ENCODE results near the gene FRMD5. TPM values are rescaled to one million over a fixed set of nuclear protein-coding genes. Genes with fewer than 3 reads are reported as not detected.
A peak's percentile ranks its signal among the peaks of the same experiment; 100 is the strongest.
"Not testable (repeated sequence)": the region's sequence is repeated elsewhere in the genome, so short reads cannot be mapped to it uniquely, and the experiment has no call there.

Gene FRMD5
- polyA plus RNA-seq, 3 donors: 1.2 to 1.6 (median 1.5) TPM

DNA sequence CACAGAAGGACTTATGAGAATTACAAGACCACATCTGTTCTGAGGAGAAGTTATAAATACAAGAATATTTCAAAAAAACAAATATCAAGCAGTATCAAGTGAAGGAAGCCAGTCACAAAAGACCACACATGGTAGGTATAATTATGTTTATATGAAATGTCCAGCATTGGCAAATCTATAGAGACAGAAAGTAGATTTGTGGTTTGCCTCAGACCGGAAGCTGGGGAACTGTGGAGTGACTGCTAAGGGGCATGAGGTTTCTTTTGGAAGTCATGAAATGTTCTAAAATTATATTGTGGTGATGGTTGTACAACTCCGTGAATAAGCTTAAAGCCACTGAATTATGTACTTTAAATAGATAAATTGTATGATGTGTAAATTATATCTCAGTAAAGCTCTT lies 136.9 kb downstream of the FRMD5 start:
- DNase-seq (ENCODE audit: extremely low read depth in 1 of 11, low read depth in 9 of 11, low spot score in 4 of 11): no peak

GRCh38 chr15:44045661-44046060 lies 149.4 kb downstream of the FRMD5 start:
- DNase-seq (ENCODE audit: extremely low read depth in 1 of 11, low read depth in 9 of 11, low spot score in 4 of 11): no peak

DNA sequence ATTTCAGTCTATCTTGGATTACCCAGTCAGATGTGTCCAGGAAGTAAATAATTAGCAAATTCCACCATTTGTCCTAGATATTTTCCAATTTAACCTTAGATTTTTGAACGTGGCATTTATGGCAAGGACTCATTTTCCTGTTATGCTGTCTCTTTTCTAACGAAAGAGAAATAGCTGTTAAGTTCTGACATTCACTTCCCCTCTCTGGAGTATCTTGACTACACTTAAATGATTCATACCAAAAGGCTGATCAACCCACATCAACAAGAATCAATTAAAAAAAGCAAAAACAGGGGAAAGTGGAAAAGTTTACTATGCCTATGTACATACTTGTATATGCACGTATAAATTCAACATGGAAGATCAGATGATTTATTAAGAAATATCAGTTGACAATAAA lies 149.9 kb downstream of the FRMD5 start:
- DNase-seq (ENCODE audit: extremely low read depth in 1 of 11, low read depth in 9 of 11, low spot score in 4 of 11): no peak

- peak in 3 of 11 donors; percentile 32 to 43 (median 40) for DNase-seq (ENCODE audit: extremely low read depth in 1 of 11, low read depth in 9 of 11, low spot score in 4 of 11)
Observed at GRCh38 chr15:44038755-44039191, 156.3 kb downstream of the FRMD5 start.

DNA sequence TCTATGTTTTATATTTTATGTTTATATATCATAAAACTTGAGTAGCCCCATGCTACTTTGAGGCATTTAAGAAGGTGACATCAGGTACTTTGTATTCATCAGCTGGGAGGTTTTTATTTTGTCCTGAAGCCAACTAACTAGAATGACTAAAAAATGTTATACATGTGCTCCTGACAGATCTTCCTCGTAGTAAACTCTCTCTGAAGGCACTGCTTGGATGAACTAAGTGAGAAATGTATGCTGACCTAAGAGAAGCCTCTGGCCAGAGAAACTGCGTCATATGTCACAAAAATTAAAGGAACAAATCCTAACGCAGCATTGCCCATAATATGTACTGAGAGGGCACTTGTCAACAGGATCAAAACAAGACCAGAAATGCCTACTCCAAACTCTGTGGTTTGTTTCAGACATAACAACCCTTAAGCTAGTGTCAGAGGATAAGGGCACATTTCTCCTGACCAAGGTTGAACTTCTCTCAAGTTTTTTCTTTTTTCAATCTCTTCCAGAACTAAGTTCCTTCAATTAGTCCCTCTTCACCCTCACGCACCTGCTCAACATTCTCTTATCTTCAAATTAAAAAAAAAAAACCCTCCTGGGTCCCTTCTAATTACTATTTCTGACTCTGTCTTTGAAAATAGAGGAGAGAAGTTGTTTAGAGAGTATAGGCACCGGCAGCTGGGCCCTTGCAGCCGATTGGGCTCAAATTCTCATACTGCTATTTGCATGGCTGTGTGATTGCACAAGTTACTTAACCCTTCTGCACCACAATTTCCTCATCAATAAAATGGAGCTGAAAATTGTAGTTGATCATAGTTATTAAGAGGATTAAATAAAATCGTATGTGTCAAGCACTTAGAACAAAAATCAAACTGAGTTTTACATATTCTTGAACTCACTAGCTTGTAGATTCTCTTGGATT lies 159.0 kb downstream of the FRMD5 start:
- DNase-seq (ENCODE audit: extremely low read depth in 1 of 11, low read depth in 9 of 11, low spot score in 4 of 11): no peak

- DNase-seq (ENCODE audit: extremely low read depth in 1 of 11, low read depth in 9 of 11, low spot score in 4 of 11): no peak
Observed at GRCh38 chr15:44034933-44035624, 160.0 kb downstream of the FRMD5 start.

DNA sequence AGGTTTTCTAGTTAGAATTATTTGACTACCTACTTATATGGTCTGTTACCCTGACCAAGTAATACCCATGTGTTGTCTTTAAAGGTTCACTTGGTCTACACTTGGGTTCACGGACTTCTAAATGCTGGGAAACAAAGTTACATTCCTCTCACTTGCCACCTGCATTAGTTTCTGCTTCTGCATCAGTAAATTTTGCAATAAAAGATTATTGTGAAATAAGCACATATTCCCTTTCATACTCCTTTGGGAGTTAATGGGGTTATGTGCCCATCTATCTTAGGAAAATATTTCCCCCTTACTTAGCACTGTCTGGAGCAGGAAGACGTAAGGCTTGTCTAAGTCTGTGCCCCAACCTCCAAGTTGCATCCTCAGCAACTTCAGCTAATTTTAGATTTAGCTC lies 160.7 kb downstream of the FRMD5 start:
- DNase-seq (ENCODE audit: extremely low read depth in 1 of 11, low read depth in 9 of 11, low spot score in 4 of 11): no peak

- peak in 1 of 11 donors; percentile 32 for DNase-seq (ENCODE audit: extremely low read depth in 1 of 11, low read depth in 9 of 11, low spot score in 4 of 11)
Observed at GRCh38 chr15:44033894-44034293, 161.2 kb downstream of the FRMD5 start.

- DNase-seq (ENCODE audit: extremely low read depth in 1 of 11, low read depth in 9 of 11, low spot score in 4 of 11): not testable (repeated sequence)
Observed at GRCh38 chr15:44032820-44033219, 162.3 kb downstream of the FRMD5 start.

- no peak for DNase-seq (ENCODE audit: extremely low read depth in 1 of 11, low read depth in 9 of 11, low spot score in 4 of 11)
Observed at GRCh38 chr15:44029940-44030568, 165.0 kb downstream of the FRMD5 start.

- no peak for DNase-seq (ENCODE audit: extremely low read depth in 1 of 11, low read depth in 9 of 11, low spot score in 4 of 11)
Observed at GRCh38 chr15:44029003-44029402, 166.1 kb downstream of the FRMD5 start.

GRCh38 chr15:44028349-44028748 lies 166.7 kb downstream of the FRMD5 start:
- DNase-seq (ENCODE audit: extremely low read depth in 1 of 11, low read depth in 9 of 11, low spot score in 4 of 11): no peak

DNA sequence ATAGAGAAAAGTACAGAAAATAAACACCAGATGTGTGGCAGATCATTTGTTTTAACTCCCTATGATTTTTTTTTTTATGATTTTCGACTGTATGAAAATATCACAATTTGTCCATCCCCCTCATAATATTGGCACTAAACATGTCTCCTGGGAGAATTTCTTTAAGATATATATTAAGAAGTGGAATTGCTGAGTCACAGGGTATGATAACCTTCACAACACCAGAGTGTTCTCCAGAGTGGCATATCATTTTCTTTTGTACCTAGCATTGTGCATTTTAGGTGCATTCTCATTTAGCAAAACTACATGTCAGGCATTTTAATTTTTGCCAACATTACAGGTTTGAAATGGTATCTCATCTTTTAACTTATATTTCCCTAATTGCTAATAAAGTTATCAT lies 170.9 kb downstream of the FRMD5 start:
- no peak for DNase-seq (ENCODE audit: extremely low read depth in 1 of 11, low read depth in 9 of 11, low spot score in 4 of 11)

DNA sequence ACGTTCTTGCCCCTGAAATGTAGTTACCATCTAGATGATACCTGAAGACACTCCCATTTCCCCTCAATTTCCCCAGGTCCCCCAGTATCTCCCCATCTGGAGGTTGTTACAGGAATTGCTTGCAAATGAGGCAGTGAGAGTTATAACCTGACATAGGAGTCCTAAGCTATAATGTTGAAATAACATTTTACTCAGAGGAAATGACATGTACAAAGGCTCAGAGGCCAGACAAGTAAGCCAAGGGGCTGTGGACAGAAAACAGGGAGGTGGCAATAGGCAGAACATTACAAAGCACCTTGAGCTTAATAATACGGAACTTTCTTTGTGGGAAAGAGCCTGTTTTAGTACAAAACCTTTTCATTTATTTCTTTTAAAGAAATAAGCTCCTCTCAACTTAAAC lies 171.9 kb downstream of the FRMD5 start:
- no peak for DNase-seq (ENCODE audit: extremely low read depth in 1 of 11, low read depth in 9 of 11, low spot score in 4 of 11)

DNA sequence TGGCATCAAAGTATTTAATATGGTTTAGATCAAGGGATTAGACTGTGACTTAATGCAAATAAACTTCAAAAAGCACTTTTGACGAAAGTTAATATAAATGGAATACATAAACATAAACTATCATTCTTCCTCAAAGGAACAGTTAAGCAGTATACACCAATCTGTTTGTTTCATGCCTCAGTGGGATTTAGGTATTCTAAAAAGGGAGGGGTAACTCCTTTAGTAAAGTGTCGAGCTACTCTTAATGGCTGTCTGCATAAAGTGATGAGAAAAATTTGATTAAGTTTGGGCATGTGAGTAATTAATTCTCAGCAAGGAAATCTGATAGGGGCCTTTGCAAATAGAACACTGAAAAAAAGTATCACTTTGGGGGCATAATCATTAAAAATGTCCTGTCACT lies 176.9 kb downstream of the FRMD5 start:
- no peak for DNase-seq (ENCODE audit: extremely low read depth in 1 of 11, low read depth in 9 of 11, low spot score in 4 of 11)

DNA sequence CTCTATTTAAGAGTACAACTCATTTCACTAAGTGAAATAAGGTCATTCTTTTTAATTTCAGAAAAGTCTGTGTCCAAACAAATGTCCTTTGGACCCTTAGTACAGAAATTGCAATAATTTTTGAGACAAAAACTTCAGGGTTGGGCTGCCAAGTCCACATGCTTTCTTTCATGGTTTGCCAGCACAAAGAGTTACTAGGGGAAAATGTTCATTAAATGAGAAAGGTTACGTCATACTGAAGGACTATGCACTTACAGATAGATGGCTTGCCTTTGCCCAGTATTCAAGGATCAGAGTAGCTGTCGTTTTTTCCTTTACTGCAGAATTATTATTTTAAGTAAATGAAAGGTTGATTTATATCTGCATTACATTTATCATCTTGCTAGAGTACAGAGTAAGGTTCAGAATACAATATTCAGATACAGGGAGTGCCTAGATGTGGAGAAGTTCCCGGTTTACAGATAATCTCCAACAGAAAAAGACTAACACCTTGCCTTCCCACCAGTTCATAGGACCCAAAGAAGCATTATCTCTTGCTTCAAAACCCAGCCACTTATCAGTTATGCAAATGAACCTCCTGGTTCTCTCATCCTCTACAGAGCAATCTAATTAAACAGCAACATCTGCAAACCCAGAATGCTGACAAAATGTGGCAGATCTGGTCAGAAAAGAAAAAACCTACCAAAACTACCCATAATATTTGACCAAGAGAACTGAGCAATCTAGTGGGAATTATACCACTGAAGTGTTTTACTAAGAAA lies 179.3 kb downstream of the FRMD5 start:
- no peak for DNase-seq (ENCODE audit: extremely low read depth in 1 of 11, low read depth in 9 of 11, low spot score in 4 of 11)

DNA sequence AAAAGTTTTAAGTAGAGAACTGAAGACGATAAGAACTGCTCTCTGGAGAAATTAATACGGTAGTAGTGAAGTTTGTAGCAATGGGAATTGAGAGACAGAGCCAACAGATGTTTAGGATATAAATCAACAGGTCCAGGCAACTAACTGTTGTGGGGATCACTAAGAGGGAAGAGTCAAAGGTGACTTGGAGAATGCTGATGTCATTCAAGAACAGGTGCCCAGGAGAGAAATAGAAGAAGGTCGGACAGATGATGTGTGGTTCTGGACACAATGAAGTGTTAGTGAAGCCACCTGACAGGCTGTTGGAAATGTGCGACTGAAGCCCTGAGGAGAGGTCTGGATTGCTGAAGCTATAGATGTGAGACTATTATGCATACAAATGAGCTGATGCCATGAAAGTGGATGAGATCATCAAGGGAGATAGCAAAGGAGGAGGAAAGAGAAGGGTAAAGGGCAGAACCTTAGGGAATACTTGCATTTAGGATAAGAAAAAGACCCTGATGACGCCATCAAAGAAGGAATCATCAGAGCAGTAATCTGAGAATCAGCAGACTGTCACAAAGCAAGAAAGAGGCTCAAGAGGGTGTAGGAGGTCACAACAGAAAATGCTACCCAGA lies 183.7 kb downstream of the FRMD5 start:
- DNase-seq (ENCODE audit: extremely low read depth in 1 of 11, low read depth in 9 of 11, low spot score in 4 of 11): no peak

DNA sequence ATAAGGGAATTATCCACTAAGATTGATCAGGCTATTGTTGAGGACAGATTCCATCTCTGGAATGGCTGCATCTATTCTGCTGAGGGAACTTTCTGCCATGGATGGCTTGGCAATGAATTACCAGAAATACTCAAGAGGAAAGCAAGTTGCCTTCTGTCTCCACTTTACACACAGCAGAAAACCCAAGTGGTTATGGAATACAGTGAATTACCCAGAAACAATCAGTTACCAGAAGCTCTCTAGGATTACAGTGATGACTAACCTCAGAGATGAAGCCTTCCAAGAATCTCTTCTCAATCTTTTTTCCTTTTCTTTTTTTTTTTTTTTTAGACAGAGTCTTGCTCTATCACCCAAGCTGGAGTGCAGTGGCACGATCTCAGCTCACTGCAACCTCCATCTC lies 185.0 kb downstream of the FRMD5 start:
- no peak for DNase-seq (ENCODE audit: extremely low read depth in 1 of 11, low read depth in 9 of 11, low spot score in 4 of 11)

- DNase-seq (ENCODE audit: extremely low read depth in 1 of 11, low read depth in 9 of 11, low spot score in 4 of 11): no peak
Observed at GRCh38 chr15:44009038-44009437, 186.0 kb downstream of the FRMD5 start.

All from renal cortex interstitium (tissue), 11 donors.